Loucy (cell line): ENCODE data around the gene MMRN2.

ENCODE experiments used
- EZH2phosphoT487 ChIP-seq: fragments of 200-600 bp; IDR thresholded peaks from 2 replicates; pipeline ENCODE4 v1.6.1; 2018; ENCODE audit warnings: antibody characterized with exemption, mild to moderate bottlenecking, moderate library complexity, borderline replicate concordance
- TF ChIP-seq, protein P1 (sequence below): fragments of 200-600 bp; sonication (generic); conservative IDR thresholded peaks from 2 replicates; pipeline ENCODE4 v1.5.1; 2014; ENCODE audit warnings: mild to moderate bottlenecking, antibody characterized with exemption, low read length

DNA sequence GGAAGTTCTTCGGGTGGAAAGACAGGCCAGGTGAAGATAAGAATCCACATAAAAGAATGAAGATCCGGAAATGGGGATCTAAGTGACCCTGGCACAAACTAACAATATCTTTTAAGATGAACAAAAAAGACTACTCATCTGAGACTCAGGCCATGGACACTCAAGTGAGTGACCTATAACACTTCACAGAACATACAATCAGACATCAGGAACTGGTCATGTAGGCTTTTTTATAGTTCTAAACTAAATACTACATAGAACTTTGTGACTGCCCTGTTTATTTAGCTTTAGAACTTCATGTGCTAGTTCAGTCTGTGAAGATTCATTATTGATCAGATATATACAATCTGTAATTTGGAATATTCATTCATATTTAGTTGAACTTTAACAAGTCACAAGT is 52.8 kb downstream of the MMRN2 start:
- TF ChIP-seq, protein P1, sequence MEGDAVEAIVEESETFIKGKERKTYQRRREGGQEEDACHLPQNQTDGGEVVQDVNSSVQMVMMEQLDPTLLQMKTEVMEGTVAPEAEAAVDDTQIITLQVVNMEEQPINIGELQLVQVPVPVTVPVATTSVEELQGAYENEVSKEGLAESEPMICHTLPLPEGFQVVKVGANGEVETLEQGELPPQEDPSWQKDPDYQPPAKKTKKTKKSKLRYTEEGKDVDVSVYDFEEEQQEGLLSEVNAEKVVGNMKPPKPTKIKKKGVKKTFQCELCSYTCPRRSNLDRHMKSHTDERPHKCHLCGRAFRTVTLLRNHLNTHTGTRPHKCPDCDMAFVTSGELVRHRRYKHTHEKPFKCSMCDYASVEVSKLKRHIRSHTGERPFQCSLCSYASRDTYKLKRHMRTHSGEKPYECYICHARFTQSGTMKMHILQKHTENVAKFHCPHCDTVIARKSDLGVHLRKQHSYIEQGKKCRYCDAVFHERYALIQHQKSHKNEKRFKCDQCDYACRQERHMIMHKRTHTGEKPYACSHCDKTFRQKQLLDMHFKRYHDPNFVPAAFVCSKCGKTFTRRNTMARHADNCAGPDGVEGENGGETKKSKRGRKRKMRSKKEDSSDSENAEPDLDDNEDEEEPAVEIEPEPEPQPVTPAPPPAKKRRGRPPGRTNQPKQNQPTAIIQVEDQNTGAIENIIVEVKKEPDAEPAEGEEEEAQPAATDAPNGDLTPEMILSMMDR: no peak
- TF ChIP-seq EZH2phosphoT487: no peak
